Neural cell (in vitro differentiated cells): ENCODE measurements around the gene RALGPS1. TPM values are rescaled to one million over a fixed set of nuclear protein-coding genes. Genes with fewer than 3 reads are reported as not detected.

Source experiments
- H2AFZ ChIP-seq: fragments of 200-600, 300-800 bp; sonication (generic), shearing (Covaris generic); 2 replicates; pipeline ENCODE4 v1.6.0; 2014; ENCODE audit warnings: low read depth, mild to moderate bottlenecking, antibody characterized with exemption, low read length, moderate library complexity
- H3F3A ChIP-seq: fragments of 200-600 bp; shearing (Covaris generic); 2 replicates; pipeline ENCODE4 v1.6.1; 2016; ENCODE audit warnings: mild to moderate bottlenecking, moderate library complexity, mixed read lengths, antibody characterized with exemption, low read length; ENCODE audit not compliant: insufficient read depth, poor library complexity, severe bottlenecking
- H3K27ac ChIP-seq: fragments of 200-600, 300-800 bp; sonication (generic), shearing (Covaris generic); 2 replicates; pipeline ENCODE4 v1.5.1; 2014; ENCODE audit warnings: mild to moderate bottlenecking, low read length, moderate library complexity
- H3K27me3 ChIP-seq: fragments of 300-800, 200-600 bp; sonication (generic), shearing (Covaris generic); 2 replicates; pipeline ENCODE4 v1.6.0; 2014; ENCODE audit warnings: mild to moderate bottlenecking, low read depth, low read length, moderate library complexity; ENCODE audit not compliant: insufficient read depth
- H3K36me3 ChIP-seq: fragments of 300-800, 200-600 bp; sonication (generic), shearing (Covaris generic); 2 replicates; pipeline ENCODE4 v1.5.1; 2014; ENCODE audit warnings: mild to moderate bottlenecking, antibody characterized with exemption, low read length, moderate library complexity; ENCODE audit not compliant: insufficient read depth
- H3K4me2 ChIP-seq: fragments of 300-800, 200-600 bp; sonication (generic), shearing (Covaris generic); 2 replicates; pipeline ENCODE4 v1.6.0; 2014; ENCODE audit warnings: mild to moderate bottlenecking, low read length
- H3K4me3 ChIP-seq: fragments of 300-800, 200-600 bp; sonication (generic), shearing (Covaris generic); 2 replicates; pipeline ENCODE4 v1.5.1; 2014; ENCODE audit warnings: mild to moderate bottlenecking, low read length, moderate library complexity
- H3K79me2 ChIP-seq: fragments of 200-600 bp; shearing (Covaris generic); replicated peaks from 2 replicates; pipeline ENCODE4 v1.6.0; 2014; ENCODE audit warnings: mild to moderate bottlenecking, low read length, moderate library complexity; ENCODE audit not compliant: insufficient read depth
- H3K9ac ChIP-seq: fragments of 300-800, 200-600 bp; sonication (generic), shearing (Covaris generic); 2 replicates; pipeline ENCODE4 v1.6.1; 2016; ENCODE audit warnings: mild to moderate bottlenecking, low read length, mixed read lengths
- H3K9me2 ChIP-seq: fragments of 200-600 bp; shearing (Covaris generic); 2 replicates; pipeline ENCODE4 v1.6.1; 2016; ENCODE audit warnings: mild to moderate bottlenecking, low read length, mixed read lengths; ENCODE audit not compliant: insufficient read depth
- H3K9me3 ChIP-seq: fragments of 200-600, 300-800 bp; sonication (generic), shearing (Covaris generic); 2 replicates; pipeline ENCODE4 v1.6.1; 2016; ENCODE audit warnings: mild to moderate bottlenecking, mixed run types, low read length, moderate library complexity, mixed read lengths
- H4K20me1 ChIP-seq: fragments of 200-600 bp; shearing (Covaris generic); 2 replicates; pipeline ENCODE4 v1.6.1; 2016; ENCODE audit warnings: mild to moderate bottlenecking, mixed run types; ENCODE audit not compliant: insufficient read depth
- CTCF ChIP-seq: fragments of 450-650 bp; IDR thresholded peaks from 2 replicates; pipeline ENCODE4 v1.5.1; 2014; ENCODE audit warnings: antibody characterized with exemption, mild to moderate bottlenecking, moderate library complexity; ENCODE audit not compliant: poor library complexity, severe bottlenecking
- EP300 ChIP-seq: fragments of 450-650 bp; conservative IDR thresholded peaks from 2 replicates; pipeline ENCODE4 v1.6.1; 2014; ENCODE audit warnings: antibody characterized with exemption, mild to moderate bottlenecking, moderate library complexity; ENCODE audit not compliant: poor library complexity, severe bottlenecking
- EZH2 ChIP-seq: fragments of 200-600, 300-800 bp; shearing (Covaris generic), sonication (generic); IDR thresholded peaks from 2 replicates; pipeline ENCODE4 v1.6.1; 2014; ENCODE audit warnings: antibody characterized with exemption, low read length, borderline replicate concordance, mild to moderate bottlenecking; ENCODE audit not compliant: insufficient read depth, poor library complexity, severe bottlenecking
- MXI1 ChIP-seq: fragments of 450-650 bp; conservative IDR thresholded peaks from 2 replicates; pipeline ENCODE4 v1.6.1; 2014; ENCODE audit warnings: antibody characterized with exemption, mild to moderate bottlenecking; ENCODE audit not compliant: poor library complexity, severe bottlenecking
- POLR2AphosphoS5 ChIP-seq: IDR thresholded peaks from 2 replicates; pipeline ENCODE4 v1.6.1; 2012
- RAD21 ChIP-seq: fragments of 450-650 bp; conservative IDR thresholded peaks from 2 replicates; pipeline ENCODE4 v1.6.1; 2014; ENCODE audit warnings: antibody characterized with exemption, mild to moderate bottlenecking, moderate library complexity
- REST ChIP-seq: IDR thresholded peaks from 2 replicates; pipeline ENCODE4 v1.6.1; 2012; ENCODE audit warnings: borderline replicate concordance
- SMC3 ChIP-seq: fragments of 450-650 bp; conservative IDR thresholded peaks from 2 replicates; pipeline ENCODE4 v1.6.1; 2014; ENCODE audit warnings: antibody characterized with exemption, mild to moderate bottlenecking, moderate library complexity; ENCODE audit not compliant: poor library complexity
- TAF1 ChIP-seq: IDR thresholded peaks from 2 replicates; pipeline ENCODE4 v1.6.1; 2012; ENCODE audit warnings: low read depth
- polyA plus RNA-seq: library from polyadenylated mRNA; depleted of rRNA; stranded (reverse); fragments of >200 nt; gene quantifications from 2 replicates; pipeline ENCODE4 v1.2.3, GENCODE V29; 2014

Gene RALGPS1
- polyA plus RNA-seq, 1 donor from 2014 or later, result 37.1 TPM

GRCh38 chr9:127187231-127187956 is 272.8 kb downstream of the RALGPS1 start:
- no peaks in the 10 kb centered on the region for H3K9me3 ChIP-seq
- no peak for TF ChIP-seq REST
- no peak overlapping the region for H3K4me2 ChIP-seq
- H3K4me3 ChIP-seq, result no peak overlapping the region
- no peaks in the 10 kb centered on the region for H3K27me3 ChIP-seq
- H3K36me3 ChIP-seq, result no peaks in the 10 kb centered on the region
- no peaks in the 10 kb centered on the region for H3F3A ChIP-seq
- no peak overlapping the region for H3K27ac ChIP-seq
- H3K79me2 ChIP-seq, result no peaks in the 10 kb centered on the region
- H3K9me2 ChIP-seq, result no peaks in the 10 kb centered on the region
- no peak overlapping the region for H2AFZ ChIP-seq
- H3K9ac ChIP-seq, result no peak overlapping the region
- H4K20me1 ChIP-seq, result no peaks in the 10 kb centered on the region

DNA sequence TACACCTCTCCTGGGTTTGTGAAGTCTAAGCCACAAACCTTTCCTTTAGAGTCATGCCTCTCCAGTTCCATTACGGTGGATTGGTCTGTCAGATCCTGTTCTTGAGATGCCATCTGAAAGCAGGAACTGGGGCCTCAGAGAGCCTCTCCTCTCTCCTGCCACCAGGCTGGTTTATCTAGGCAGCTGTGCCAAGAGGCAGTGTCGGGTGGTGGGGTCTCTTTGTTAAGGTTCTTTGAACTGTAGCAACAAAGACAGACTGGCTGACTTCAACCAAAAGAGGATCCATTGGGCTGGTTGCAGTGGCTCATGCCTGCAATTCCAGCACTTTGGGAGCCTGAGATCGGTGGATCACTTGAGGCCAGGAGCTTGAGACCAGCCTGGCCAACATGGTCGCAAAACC is 273.8 kb downstream of the RALGPS1 start:
- Histone ChIP-seq H3K4me2 (no peak overlapping the region), H3F3A (no peaks in the 10 kb centered on the region), H3K27ac (no peak overlapping the region), H3K36me3 (no peaks in the 10 kb centered on the region), H3K27me3 (no peaks in the 10 kb centered on the region), H3K9me3 (no peaks in the 10 kb centered on the region), H3K79me2 (no peaks in the 10 kb centered on the region), H3K4me3 (no peak overlapping the region), H4K20me1 (no peaks in the 10 kb centered on the region), H3K9ac (no peak overlapping the region), H2AFZ (no peak overlapping the region), H3K9me2 (no peaks in the 10 kb centered on the region)
- TF ChIP-seq RAD21 (no peak), POLR2AphosphoS5 (no peak), EP300 (no peak), SMC3 (no peak), MXI1 (no peak), CTCF (no peak), TAF1 (no peak), EZH2 (no peak), REST (no peak)
